SKM-1 (cell line): ENCODE results near the gene HAS3.

Source experiments
- DNase-seq: peaks from one replicate; lab custom pipeline; 2025; ENCODE audit not compliant: unreplicated experiment; lab: John Stamatoyannopoulos, UW

The HAS3 gene

GRCh38 chr16:69089091-69089910, 16.2 kb upstream of the HAS3 start:
- no peak for DNase-seq

DNA sequence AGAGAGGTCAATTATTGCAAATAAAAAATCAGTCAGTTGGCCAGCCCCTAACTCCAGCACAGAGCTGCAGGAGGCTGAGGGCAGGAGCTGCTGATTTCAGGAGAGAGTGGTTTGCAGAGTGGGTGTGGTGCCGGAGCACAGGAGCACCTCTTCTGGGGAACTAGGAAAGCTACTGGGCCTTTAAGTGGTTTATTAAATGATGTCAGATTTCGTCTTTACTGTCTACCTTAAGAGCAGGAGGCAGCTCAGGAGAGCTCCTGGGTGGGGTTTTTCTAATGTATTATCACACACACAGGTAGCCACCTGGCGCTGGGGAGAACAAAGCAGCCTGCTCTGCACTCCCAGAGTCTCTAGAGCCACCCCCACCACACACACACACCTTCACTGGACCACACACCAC, 11.5 kb upstream of the HAS3 start:
- DNase-seq = no peak

- no peak for DNase-seq
These were observed 11.0 kb upstream of the HAS3 start for GRCh38 chr16:69094501-69094900.

- DNase-seq = no peak
These were observed 10.3 kb upstream of the HAS3 start for GRCh38 chr16:69095193-69095592.

GRCh38 chr16:69100071-69100691, 5.3 kb upstream of the HAS3 start:
- DNase-seq = no peak

GRCh38 chr16:69106491-69107315, 1.2 kb downstream of the HAS3 start:
- DNase-seq = no peak

DNA sequence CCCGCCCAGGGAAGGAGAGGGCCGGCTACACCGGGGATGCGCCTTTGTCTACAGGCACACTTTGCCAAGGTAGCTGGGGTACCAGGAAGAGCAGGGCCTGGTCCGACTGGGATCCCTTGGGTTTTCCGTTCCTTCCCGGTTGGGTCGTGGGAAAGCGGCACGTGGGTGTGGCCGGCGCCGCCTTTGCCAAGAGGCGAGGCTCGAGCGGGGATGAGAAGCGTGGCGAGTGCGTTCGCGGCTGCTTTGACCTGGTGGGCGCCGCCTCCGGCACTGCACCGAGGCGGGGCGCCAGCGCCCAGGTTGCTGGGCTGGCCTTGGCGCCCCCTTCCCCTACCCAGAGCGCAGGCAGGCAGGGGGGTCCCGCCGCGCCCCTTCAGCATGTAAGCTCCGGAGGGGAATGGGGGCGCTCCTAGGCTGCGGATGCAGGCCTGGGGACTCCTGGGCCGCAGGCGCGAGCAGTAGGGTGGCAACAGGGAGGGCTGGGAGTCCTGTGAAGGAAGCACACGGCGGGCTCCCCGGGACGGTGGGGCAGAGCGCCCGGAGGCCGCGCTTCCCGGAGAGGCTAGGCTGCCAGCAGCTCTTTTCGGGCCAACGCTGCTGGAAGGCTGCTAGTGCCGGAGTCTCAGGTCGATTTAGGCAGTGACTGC, 2.0 kb downstream of the HAS3 start:
- no peak for DNase-seq

- DNase-seq = no peak
These were observed 2.8 kb downstream of the HAS3 start for GRCh38 chr16:69108064-69108904.

DNA sequence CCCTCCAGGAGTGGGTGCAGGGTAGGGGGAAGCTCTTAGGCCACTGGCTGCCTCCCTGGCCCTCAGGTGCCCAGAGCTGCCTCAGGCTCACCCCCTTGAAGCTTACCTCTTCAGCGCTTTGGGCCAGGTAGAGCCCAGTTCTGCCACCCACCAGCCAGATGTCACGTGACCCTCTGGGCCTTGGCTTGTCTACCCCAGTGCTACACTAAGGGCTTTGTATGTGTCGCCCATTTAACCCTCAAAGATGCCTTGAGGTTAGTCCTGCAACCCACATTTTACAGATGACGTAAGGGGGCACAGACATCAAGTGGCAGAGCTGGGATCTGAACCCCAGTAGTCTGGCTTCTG, 3.4 kb downstream of the HAS3 start:
- DNase-seq = no peak

DNA sequence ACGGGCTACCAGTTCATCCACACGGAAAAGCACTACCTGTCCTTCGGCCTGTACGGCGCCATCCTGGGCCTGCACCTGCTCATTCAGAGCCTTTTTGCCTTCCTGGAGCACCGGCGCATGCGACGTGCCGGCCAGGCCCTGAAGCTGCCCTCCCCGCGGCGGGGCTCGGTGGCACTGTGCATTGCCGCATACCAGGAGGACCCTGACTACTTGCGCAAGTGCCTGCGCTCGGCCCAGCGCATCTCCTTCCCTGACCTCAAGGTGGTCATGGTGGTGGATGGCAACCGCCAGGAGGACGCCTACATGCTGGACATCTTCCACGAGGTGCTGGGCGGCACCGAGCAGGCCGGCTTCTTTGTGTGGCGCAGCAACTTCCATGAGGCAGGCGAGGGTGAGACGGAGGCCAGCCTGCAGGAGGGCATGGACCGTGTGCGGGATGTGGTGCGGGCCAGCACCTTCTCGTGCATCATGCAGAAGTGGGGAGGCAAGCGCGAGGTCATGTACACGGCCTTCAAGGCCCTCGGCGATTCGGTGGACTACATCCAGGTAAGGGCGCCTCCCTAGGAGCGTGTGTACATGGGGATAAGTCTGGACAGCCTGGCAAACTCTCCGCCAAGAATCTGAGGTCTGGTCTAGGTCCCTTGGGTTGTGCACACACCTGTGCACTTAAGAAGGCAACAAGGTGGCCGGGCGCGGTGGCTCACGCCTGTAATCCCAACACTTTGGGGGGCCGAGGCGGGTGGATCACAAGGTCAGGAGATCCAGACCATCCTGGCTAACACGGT, 4.2 kb downstream of the HAS3 start:
- no peak for DNase-seq

DNA sequence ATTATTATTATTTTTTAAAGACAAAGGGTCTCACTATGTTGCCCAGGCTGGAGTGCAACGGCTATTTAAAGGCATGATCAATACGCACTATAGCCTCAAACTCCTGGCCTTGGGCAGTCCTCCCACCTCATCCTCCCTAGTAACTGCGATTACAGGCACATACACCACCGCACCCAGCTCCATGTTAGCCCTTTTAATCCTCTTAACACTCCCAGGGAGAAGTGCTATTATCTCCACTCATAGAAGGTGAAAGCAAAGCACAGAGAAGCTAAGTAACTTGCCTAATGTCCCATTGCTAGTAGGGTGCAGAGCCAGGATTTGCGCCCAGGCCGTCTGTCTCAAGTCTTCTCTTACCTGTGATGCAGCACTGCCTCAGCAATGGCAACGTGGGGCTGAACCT, 5.0 kb downstream of the HAS3 start:
- no peak for DNase-seq

DNA sequence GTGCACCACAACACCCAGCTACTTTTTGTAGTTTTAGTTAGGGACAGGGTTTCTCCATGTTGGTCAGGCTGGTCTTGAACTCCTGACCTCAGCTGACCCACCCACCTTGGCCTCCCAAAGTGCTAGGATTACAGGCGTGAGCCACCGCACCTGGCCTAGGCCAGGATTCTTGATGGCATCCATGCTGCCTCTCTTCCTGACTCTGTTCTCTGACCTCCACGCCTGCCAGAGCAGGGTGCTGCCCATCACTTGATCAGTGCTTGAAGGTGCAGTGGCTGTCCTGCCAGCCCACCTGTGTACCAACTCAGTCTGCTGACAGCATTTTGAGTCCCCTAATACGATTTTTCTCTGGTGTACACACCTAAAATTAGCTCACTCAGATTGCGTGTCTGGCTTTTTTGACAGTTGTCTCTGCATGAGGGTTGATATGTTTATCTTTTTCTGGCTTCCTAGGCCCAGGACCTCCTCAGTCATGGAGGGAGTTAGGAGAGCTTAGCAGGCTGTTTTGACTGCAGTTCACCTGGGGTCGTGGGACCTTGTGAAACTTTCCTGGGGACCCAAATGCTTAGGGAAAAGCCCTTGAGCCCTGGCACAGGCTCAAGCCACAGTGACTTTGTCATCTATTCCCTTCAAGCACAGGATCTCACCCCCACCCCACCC, 5.9 kb downstream of the HAS3 start:
- no peak for DNase-seq

DNA sequence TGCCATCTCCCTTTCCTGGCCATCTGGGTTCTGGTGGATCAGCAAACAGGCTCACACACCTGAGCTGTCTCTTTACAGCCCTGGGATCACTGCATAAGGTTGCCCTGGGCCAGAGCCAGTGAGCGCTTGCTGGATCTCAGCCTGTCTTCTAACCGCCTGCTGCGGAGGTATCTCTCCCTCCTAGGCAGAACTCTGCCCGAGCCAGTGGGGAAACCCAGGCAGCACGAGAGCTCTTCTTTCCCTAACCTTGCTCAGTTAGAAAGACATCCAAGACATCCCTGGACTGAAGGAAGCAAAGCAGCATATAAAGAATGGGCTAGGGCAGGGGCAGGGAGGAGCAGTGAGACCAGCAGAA, 6.4 kb downstream of the HAS3 start:
- no peak for DNase-seq

GRCh38 chr16:69112285-69113129, 7.1 kb downstream of the HAS3 start:
- DNase-seq = peak; percentile 33

DNA sequence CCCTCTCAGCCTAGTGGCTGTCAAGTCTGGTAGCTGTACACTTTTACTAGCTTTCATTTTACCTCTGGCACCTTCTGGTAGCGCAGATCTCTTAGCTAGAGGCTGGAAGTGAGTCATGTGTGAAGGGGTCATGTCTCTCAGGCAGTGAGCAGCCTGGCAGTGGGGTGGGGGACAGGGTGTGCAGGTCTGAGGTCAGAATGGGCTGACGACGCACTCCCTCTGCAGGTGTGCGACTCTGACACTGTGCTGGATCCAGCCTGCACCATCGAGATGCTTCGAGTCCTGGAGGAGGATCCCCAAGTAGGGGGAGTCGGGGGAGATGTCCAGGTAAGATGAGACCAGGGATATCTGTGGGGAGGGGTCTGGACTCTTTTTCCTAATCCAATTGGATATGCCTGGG, 7.8 kb downstream of the HAS3 start:
- no peak for DNase-seq

- no peak for DNase-seq
These were observed 9.0 kb downstream of the HAS3 start for GRCh38 chr16:69114346-69114975.

DNA sequence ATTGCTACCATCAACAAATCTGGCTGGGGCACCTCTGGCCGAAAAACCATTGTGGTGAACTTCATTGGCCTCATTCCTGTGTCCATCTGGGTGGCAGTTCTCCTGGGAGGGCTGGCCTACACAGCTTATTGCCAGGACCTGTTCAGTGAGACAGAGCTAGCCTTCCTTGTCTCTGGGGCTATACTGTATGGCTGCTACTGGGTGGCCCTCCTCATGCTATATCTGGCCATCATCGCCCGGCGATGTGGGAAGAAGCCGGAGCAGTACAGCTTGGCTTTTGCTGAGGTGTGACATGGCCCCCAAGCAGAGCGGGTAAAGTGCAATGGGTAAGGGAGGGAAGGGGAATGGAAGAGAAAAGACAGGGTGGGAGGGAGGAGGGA, 9.5 kb downstream of the HAS3 start:
- DNase-seq = no peak

GRCh38 chr16:69115361-69115760, 9.9 kb downstream of the HAS3 start:
- DNase-seq = no peak
